NB4 (cell line): ENCODE results near the gene CD300LG.

ENCODE experiments used
- DNase-seq: peaks from one replicate; pipeline ENCODE4 v3.0.0; 2010; ENCODE audit warnings: low read depth
- H3K4me3 ChIP-seq: one replicate; pipeline ENCODE4 v1.5.1; 2011; ENCODE audit warnings: mild to moderate bottlenecking, low read depth, low read length, moderate library complexity
- MAX ChIP-seq: IDR thresholded peaks from 2 replicates; pipeline ENCODE4 v1.6.1; 2011; ENCODE audit warnings: low read depth, low read length
- MYC ChIP-seq: IDR thresholded peaks from 2 replicates; pipeline ENCODE4 v1.6.1; 2011; ENCODE audit warnings: low read depth, low read length
- POLR2A ChIP-seq: IDR thresholded peaks from 2 replicates; pipeline ENCODE4 v1.6.1; 2011; ENCODE audit warnings: mild to moderate bottlenecking; ENCODE audit not compliant: insufficient read length; ENCODE audit errors: extremely low read depth
- TF ChIP-seq, protein P1 (sequence below): IDR thresholded peaks from one replicate; pipeline ENCODE4 v1.5.1; 2012; ENCODE audit warnings: low read depth, low read length

The CD300LG gene

GRCh38 chr17:43907425-43907981 is 60.5 kb downstream of the CD300LG start, which contains the start of gene MPP2:
Gene MPP2 (minus strand): TSS chr17:43907536. CDS start chr17:43904460, 3,076 bp downstream.
- peak; percentile 77 for DNase-seq
- TF ChIP-seq, protein P1, sequence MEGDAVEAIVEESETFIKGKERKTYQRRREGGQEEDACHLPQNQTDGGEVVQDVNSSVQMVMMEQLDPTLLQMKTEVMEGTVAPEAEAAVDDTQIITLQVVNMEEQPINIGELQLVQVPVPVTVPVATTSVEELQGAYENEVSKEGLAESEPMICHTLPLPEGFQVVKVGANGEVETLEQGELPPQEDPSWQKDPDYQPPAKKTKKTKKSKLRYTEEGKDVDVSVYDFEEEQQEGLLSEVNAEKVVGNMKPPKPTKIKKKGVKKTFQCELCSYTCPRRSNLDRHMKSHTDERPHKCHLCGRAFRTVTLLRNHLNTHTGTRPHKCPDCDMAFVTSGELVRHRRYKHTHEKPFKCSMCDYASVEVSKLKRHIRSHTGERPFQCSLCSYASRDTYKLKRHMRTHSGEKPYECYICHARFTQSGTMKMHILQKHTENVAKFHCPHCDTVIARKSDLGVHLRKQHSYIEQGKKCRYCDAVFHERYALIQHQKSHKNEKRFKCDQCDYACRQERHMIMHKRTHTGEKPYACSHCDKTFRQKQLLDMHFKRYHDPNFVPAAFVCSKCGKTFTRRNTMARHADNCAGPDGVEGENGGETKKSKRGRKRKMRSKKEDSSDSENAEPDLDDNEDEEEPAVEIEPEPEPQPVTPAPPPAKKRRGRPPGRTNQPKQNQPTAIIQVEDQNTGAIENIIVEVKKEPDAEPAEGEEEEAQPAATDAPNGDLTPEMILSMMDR: no peak
- no peak for TF ChIP-seq MAX
- no peak for TF ChIP-seq POLR2A
- TF ChIP-seq MYC: no peak
- peak within 1 kb of the TSS; percentile 16 for H3K4me3 ChIP-seq

- DNase-seq: peak; percentile 68
Observed at GRCh38 chr17:43907998-43908721, 61.2 kb downstream of the CD300LG start.

DNA sequence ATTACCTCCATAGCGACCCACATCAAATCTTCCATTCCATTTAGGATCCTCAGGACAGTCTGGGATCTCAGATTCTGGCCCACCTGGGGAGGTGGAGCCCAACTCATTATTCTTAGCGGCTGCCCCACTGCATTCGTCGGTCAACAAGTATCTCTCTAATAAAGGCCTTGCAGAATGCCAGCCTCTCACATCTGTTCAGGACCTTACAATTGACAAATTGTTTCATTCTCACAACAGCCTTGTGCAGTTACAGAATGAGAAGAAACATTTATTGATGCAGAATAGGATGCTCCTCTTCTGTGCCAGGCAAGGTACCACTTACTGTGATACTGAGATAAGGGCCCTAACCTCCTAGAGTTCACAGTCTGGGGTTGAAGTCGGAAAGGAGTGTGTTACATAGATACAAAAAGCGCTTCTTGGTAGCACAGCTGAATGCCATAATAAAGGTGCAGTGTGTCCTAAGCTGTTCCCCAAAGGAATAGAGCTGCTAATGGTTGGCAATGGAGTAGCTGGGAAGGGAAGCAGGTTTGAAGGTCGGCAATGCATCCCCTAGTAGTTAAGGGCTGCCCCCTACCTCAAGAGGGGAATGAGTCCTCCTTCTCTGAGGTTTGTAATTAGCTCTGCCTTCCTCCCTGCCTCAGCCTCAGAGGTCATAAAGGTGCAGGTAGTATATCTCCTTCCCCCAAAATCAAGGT is 62.7 kb downstream of the CD300LG start:
- no peak for DNase-seq
- no peak overlapping the region for H3K4me3 ChIP-seq
- TF ChIP-seq MAX: no peak
- TF ChIP-seq POLR2A: no peak
- TF ChIP-seq MYC: no peak
- TF ChIP-seq, protein P1: no peak

More at GRCh38 chr17:43907998-43908721, 61.2 kb downstream of the CD300LG start:
- no peak overlapping the region for H3K4me3 ChIP-seq
- TF ChIP-seq, protein P1: no peak
- TF ChIP-seq MAX (no peak), MYC (no peak), POLR2A (no peak)

- DNase-seq: no peak
- TF ChIP-seq MYC (no peak), MAX (no peak), POLR2A (no peak)
- TF ChIP-seq, protein P1: no peak
- no peak overlapping the region for H3K4me3 ChIP-seq
Observed at GRCh38 chr17:43911904-43912303, 64.9 kb downstream of the CD300LG start.

GRCh38 chr17:43912635-43913304 is 65.8 kb downstream of the CD300LG start:
- TF ChIP-seq MYC: no peak
- TF ChIP-seq, protein P1: no peak
- no peak for TF ChIP-seq POLR2A
- no peak for TF ChIP-seq MAX
- DNase-seq: no peak

More at GRCh38 chr17:43912635-43913304, 65.8 kb downstream of the CD300LG start:
- no peak overlapping the region for H3K4me3 ChIP-seq
